Sigmoid colon (tissue), 3 donors: ENCODE results near the gene CADM4.

Experiments used
- CTCF ChIP-seq, 4 experiments: fragments of 450-650 bp in 3 of 4; fragments of 200-600 bp in 1 of 4; IDR thresholded peaks; one replicate each; pipeline ENCODE4 v1.5.1; 2016 to 2019; ENCODE audit warnings: antibody characterized with exemption in 4 of 4, mild to moderate bottlenecking in 3 of 4, moderate library complexity in 2 of 4
- POLR2A ChIP-seq, 2 donors: fragments of 450-650 bp; IDR thresholded peaks; one replicate each; pipeline ENCODE4 v1.6.1; 2016; ENCODE audit warnings: antibody characterized with exemption in 2 of 2, mild to moderate bottlenecking in 2 of 2, moderate library complexity in 2 of 2

- TF ChIP-seq CTCF (IDR thresholded peaks at IDR 0.05), result no peak
- TF ChIP-seq POLR2A (IDR thresholded peaks at IDR 0.05), result no peak
Observed at GRCh38 chr19:43662487-43662886, 22.8 kb upstream of the CADM4 start.
